ENCODE results near the gene LSG1. TPM values are rescaled to one million over a fixed set of nuclear protein-coding genes. Genes with fewer than 3 reads are reported as not detected.

Gene LSG1
- total RNA-seq, 1 donor from 2014 or later: 55.4 TPM

GRCh38 chr3:194714564-194714963 lies 42.6 kb upstream of the LSG1 start:
- ChIA-PET CTCF (interaction anchor here (1.4 kb wide), 1 partner anchor 32 kb away, joined by 3 read pairs; no protein-coding TSS in a partner anchor), POLR2A (no interaction called here)
- no peak for ATAC-seq (ENCODE audit: low read depth)
- Mint-ChIP-seq H3K4me3 (no peak overlapping the region), H3K4me1 (no peaks in the 10 kb centered on the region), H3K27ac (no peak overlapping the region), H3K27me3 (no peaks in the 10 kb centered on the region), H3K9me3 (no peaks in the 10 kb centered on the region), H3K36me3 (ENCODE audit: low read depth) (no peaks in the 10 kb centered on the region)
- TF ChIP-seq CTCF (IDR thresholded peaks at IDR 0.05): no peak
- intact Hi-C loops (cut with micrococcal nuclease): no loop called here
- DNase-seq: no peak

- intact Hi-C loops (cut with micrococcal nuclease): no loop called here
- no peaks in the 10 kb centered on the region for H3K9me3 Mint-ChIP-seq
- TF ChIP-seq CTCF (IDR thresholded peaks at IDR 0.05): no peak
- CTCF ChIA-PET: no interaction called here
- DNase-seq (no peak), ATAC-seq (ENCODE audit: low read depth) (no peak)
- no peak overlapping the region for H3K4me3 Mint-ChIP-seq
- H3K27me3 Mint-ChIP-seq: no peaks in the 10 kb centered on the region
- no peaks in the 10 kb centered on the region for H3K4me1 Mint-ChIP-seq
- POLR2A ChIA-PET: no interaction called here
- H3K36me3 Mint-ChIP-seq (ENCODE audit: low read depth): no peaks in the 10 kb centered on the region
- no peak overlapping the region for H3K27ac Mint-ChIP-seq
Measured at GRCh38 chr3:194714137-194714455, 42.1 kb upstream of the LSG1 start.

GRCh38 chr3:194713299-194714136 lies 41.5 kb upstream of the LSG1 start:
- POLR2A ChIA-PET: no interaction called here
- intact Hi-C loops (cut with micrococcal nuclease): no loop called here
- no peak for TF ChIP-seq CTCF (IDR thresholded peaks at IDR 0.05)
- H3K36me3 Mint-ChIP-seq (ENCODE audit: low read depth): no peaks in the 10 kb centered on the region
- no peaks in the 10 kb centered on the region for H3K4me1 Mint-ChIP-seq
- DNase-seq (no peak), ATAC-seq (ENCODE audit: low read depth) (no peak)
- CTCF ChIA-PET: no interaction called here
- H3K4me3 Mint-ChIP-seq: no peak overlapping the region
- H3K27me3 Mint-ChIP-seq: no peaks in the 10 kb centered on the region
- no peak overlapping the region for H3K27ac Mint-ChIP-seq
- no peaks in the 10 kb centered on the region for H3K9me3 Mint-ChIP-seq

GRCh38 chr3:194711913-194712312 lies 39.9 kb upstream of the LSG1 start:
- H3K4me1 Mint-ChIP-seq: no peaks in the 10 kb centered on the region
- ChIA-PET CTCF (interaction anchor here (1.1 kb wide), 1 partner anchor 29 kb away, joined by 3 read pairs; no protein-coding TSS in a partner anchor), POLR2A (no interaction called here)
- DNase-seq (no peak), ATAC-seq (ENCODE audit: low read depth) (no peak)
- no peak overlapping the region for H3K4me3 Mint-ChIP-seq
- H3K36me3 Mint-ChIP-seq (ENCODE audit: low read depth): no peaks in the 10 kb centered on the region
- no peak for TF ChIP-seq CTCF (IDR thresholded peaks at IDR 0.05)
- H3K27me3 Mint-ChIP-seq: no peaks in the 10 kb centered on the region
- intact Hi-C loops (cut with micrococcal nuclease): no loop called here
- peaks cover 4% of the 10 kb centered on the region for H3K9me3 Mint-ChIP-seq
- H3K27ac Mint-ChIP-seq: no peak overlapping the region

- TF ChIP-seq CTCF (IDR thresholded peaks at IDR 0.05): no peak
- Mint-ChIP-seq H3K4me3 (no peak overlapping the region), H3K4me1 (no peaks in the 10 kb centered on the region), H3K9me3 (peaks cover 4% of the 10 kb centered on the region), H3K36me3 (ENCODE audit: low read depth) (no peaks in the 10 kb centered on the region), H3K27ac (no peak overlapping the region), H3K27me3 (no peaks in the 10 kb centered on the region)
- ChIA-PET CTCF (no interaction called here), POLR2A (no interaction called here)
- intact Hi-C loops (cut with micrococcal nuclease): no loop called here
- no peak for DNase-seq
- ATAC-seq (ENCODE audit: low read depth): no peak
Measured at GRCh38 chr3:194711286-194711685, 39.3 kb upstream of the LSG1 start.

Data from activated B cell treated with CpG ODN at 0.5 μM for 24 hours (primary cell).